ENCODE data around the gene TAS2R41.
"Not testable (repeated sequence)": the region's sequence is repeated elsewhere in the genome, so short reads cannot be mapped to it uniquely, and the experiment has no call there.

Gene TAS2R41

DNA sequence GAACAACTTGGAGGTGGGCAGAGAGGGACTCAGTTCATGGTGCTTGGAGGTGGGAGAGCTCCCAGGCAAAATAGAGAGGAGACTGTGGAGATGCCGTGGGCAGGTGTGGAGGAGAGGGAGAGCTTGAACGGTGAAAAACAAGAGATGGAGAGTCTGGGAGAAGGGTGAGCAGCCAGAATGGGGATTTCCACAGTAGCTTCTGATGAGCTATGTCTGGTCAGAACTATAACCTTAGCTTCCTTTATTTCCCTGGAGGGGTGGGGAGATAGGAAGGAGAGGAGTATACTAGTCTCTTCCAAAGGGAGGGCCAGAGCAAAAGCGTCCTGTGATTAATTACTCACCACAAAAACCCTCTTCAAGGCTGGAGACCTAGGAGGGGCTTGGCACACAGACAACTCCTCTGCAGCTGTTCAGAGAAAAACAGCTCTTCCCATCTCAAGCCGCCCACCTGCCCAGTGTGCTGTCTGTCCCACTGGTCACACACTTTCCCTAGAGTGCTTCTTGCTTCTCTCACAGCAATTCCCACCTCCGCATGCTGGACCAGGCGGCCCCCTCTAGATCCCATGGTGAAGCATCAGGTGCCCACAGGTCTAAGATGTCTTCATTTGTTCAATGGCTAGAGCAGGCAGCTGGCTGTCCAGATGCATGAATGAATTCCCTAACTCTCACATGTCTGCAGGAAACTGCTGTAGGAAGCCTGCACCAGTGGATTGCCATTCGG is 41.9 kb downstream of the TAS2R41 start:
- DNase-seq, result no peak

- not testable (repeated sequence) for DNase-seq
Measured at GRCh38 chr7:143522309-143522916, 44.7 kb downstream of the TAS2R41 start.

Measured in NCI-H2227 treated with DMSO at 0.1 percent for 48 hours (cell line).